Astrocyte (in vitro differentiated cells and primary cell): ENCODE results near the gene KCNQ1. TPM values are rescaled to one million over a fixed set of nuclear protein-coding genes. Genes with fewer than 3 reads are reported as not detected.

ENCODE experiments used
- DNase-seq: peaks from one replicate; pipeline ENCODE4 v3.0.0-alpha.2; 2010; ENCODE audit warnings: low read depth
- FAIRE-seq: peaks from 2 replicates; lab custom pipeline; 2011; peaks lifted over from hg19 to GRCh38; lab: Jason Lieb, UNC
- H2AFZ ChIP-seq: 2 replicates; pipeline ENCODE4 v1.6.0; 2012; ENCODE audit warnings: low read depth, low read length, inconsistent platforms
- H3K27ac ChIP-seq: 2 replicates; pipeline ENCODE4 v1.5.1; 2011; ENCODE audit warnings: low read depth, low read length, inconsistent platforms
- H3K27me3 ChIP-seq: 2 replicates; pipeline ENCODE4 v1.6.0; 2011; ENCODE audit warnings: low read length, inconsistent platforms; ENCODE audit not compliant: insufficient read depth
- H3K36me3 ChIP-seq: 2 replicates; pipeline ENCODE4 v1.5.1; 2011; ENCODE audit warnings: low read length, inconsistent platforms; ENCODE audit not compliant: insufficient read depth
- H3K4me1 ChIP-seq: 2 replicates; pipeline ENCODE4 v1.5.1; 2011; ENCODE audit warnings: low read length, inconsistent platforms; ENCODE audit not compliant: insufficient read depth
- H3K4me2 ChIP-seq: 2 replicates; pipeline ENCODE4 v1.6.0; 2012; ENCODE audit warnings: low read length, inconsistent platforms
- H3K4me3 ChIP-seq: 2 replicates; pipeline ENCODE4 v1.5.1; 2011; ENCODE audit warnings: low read depth, mild to moderate bottlenecking, low read length, inconsistent platforms; ENCODE audit not compliant: insufficient read depth
- H3K79me2 ChIP-seq: 2 replicates; pipeline ENCODE4 v1.6.0; 2012; ENCODE audit warnings: mild to moderate bottlenecking, low read length, inconsistent platforms; ENCODE audit not compliant: insufficient read depth
- H3K9ac ChIP-seq: 2 replicates; pipeline ENCODE4 v1.6.0; 2012; ENCODE audit warnings: mild to moderate bottlenecking, low read length, inconsistent platforms
- H3K9me3 ChIP-seq: 2 replicates; pipeline ENCODE4 v1.5.1; 2012; ENCODE audit warnings: low read depth, mild to moderate bottlenecking, low read length, inconsistent platforms; ENCODE audit not compliant: insufficient read depth
- H4K20me1 ChIP-seq: 2 replicates; pipeline ENCODE4 v1.6.0; 2012; ENCODE audit warnings: low read length, inconsistent platforms; ENCODE audit not compliant: insufficient read depth
- H3K27ac Mint-ChIP-seq: one replicate; pipeline ENCODE4 v1.8.0; 2021; ENCODE audit warnings: mild to moderate bottlenecking, mixed read lengths; ENCODE audit not compliant: unreplicated experiment
- H3K27me3 Mint-ChIP-seq: one replicate; pipeline ENCODE4 v1.8.0; 2021; ENCODE audit warnings: low read depth, mixed read lengths; ENCODE audit not compliant: unreplicated experiment
- H3K36me3 Mint-ChIP-seq: one replicate; pipeline ENCODE4 v1.8.0; 2021; ENCODE audit warnings: low read depth, mixed read lengths; ENCODE audit not compliant: unreplicated experiment
- H3K4me1 Mint-ChIP-seq: one replicate; pipeline ENCODE4 v1.8.0; 2021; ENCODE audit warnings: low read depth, mixed read lengths; ENCODE audit not compliant: unreplicated experiment
- H3K4me3 Mint-ChIP-seq: one replicate; pipeline ENCODE4 v1.8.0; 2021; ENCODE audit warnings: mild to moderate bottlenecking, moderate library complexity, mixed read lengths; ENCODE audit not compliant: unreplicated experiment
- H3K9me3 Mint-ChIP-seq: one replicate; pipeline ENCODE4 v1.8.0; 2021; ENCODE audit warnings: mild to moderate bottlenecking, mixed read lengths; ENCODE audit not compliant: unreplicated experiment
- EZH2 ChIP-seq: IDR thresholded peaks from 2 replicates; pipeline ENCODE4 v1.6.1; 2012; ENCODE audit warnings: mild to moderate bottlenecking, low read length, inconsistent platforms; ENCODE audit not compliant: insufficient read depth
- total RNA-seq: library from RNA; stranded (reverse); gene quantifications from 2 replicates; pipeline ENCODE4 v1.2.1, GENCODE V29; 2021
- TF ChIP-seq, protein P1 (sequence below): IDR thresholded peaks from 2 replicates; pipeline ENCODE4 v1.5.1; 2011; ENCODE audit warnings: low read depth, mild to moderate bottlenecking, inconsistent platforms, low read length, moderate library complexity; ENCODE audit not compliant: insufficient read depth

Gene KCNQ1
- total RNA-seq, 1 donor from 2014 or later = not detected

- Histone ChIP-seq H2AFZ (no peak overlapping the region), H3K36me3 (no peaks in the 10 kb centered on the region), H3K9ac (no peak overlapping the region), H3K27ac (no peak overlapping the region), H4K20me1 (peaks cover 3% of the 10 kb centered on the region), H3K4me2 (no peak overlapping the region), H3K27me3 (peaks cover 4% of the 10 kb centered on the region), H3K4me3 (no peak overlapping the region), H3K9me3 (no peaks in the 10 kb centered on the region), H3K79me2 (no peaks in the 10 kb centered on the region), H3K4me1 (no peaks in the 10 kb centered on the region)
- TF ChIP-seq, protein P1, sequence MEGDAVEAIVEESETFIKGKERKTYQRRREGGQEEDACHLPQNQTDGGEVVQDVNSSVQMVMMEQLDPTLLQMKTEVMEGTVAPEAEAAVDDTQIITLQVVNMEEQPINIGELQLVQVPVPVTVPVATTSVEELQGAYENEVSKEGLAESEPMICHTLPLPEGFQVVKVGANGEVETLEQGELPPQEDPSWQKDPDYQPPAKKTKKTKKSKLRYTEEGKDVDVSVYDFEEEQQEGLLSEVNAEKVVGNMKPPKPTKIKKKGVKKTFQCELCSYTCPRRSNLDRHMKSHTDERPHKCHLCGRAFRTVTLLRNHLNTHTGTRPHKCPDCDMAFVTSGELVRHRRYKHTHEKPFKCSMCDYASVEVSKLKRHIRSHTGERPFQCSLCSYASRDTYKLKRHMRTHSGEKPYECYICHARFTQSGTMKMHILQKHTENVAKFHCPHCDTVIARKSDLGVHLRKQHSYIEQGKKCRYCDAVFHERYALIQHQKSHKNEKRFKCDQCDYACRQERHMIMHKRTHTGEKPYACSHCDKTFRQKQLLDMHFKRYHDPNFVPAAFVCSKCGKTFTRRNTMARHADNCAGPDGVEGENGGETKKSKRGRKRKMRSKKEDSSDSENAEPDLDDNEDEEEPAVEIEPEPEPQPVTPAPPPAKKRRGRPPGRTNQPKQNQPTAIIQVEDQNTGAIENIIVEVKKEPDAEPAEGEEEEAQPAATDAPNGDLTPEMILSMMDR = no peak
- no peak for TF ChIP-seq EZH2
- Mint-ChIP-seq H3K27me3 (peaks cover 63% of the 10 kb centered on the region), H3K27ac (no peak overlapping the region), H3K4me3 (no peak overlapping the region), H3K4me1 (no peaks in the 10 kb centered on the region), H3K9me3 (peaks cover 23% of the 10 kb centered on the region), H3K36me3 (peaks cover 8% of the 10 kb centered on the region)
- FAIRE-seq (no peak), DNase-seq (no peak)
Observed at GRCh38 chr11:2878782-2879181, 434.0 kb downstream of the KCNQ1 start.

- Mint-ChIP-seq H3K4me1 (no peaks in the 10 kb centered on the region), H3K27ac (no peak overlapping the region), H3K4me3 (no peak overlapping the region), H3K36me3 (peaks cover 6% of the 10 kb centered on the region), H3K9me3 (peaks cover 12% of the 10 kb centered on the region), H3K27me3 (peaks cover 48% of the 10 kb centered on the region)
- DNase-seq (no peak), FAIRE-seq (no peak)
- TF ChIP-seq EZH2 = no peak
- TF ChIP-seq, protein P1 = no peak
- Histone ChIP-seq H3K27me3 (no peaks in the 10 kb centered on the region), H3K4me1 (peaks cover 4% of the 10 kb centered on the region), H3K9ac (no peak overlapping the region), H3K4me3 (no peak overlapping the region), H4K20me1 (peaks cover 3% of the 10 kb centered on the region), H3K4me2 (no peak overlapping the region), H2AFZ (no peak overlapping the region), H3K9me3 (no peaks in the 10 kb centered on the region), H3K36me3 (no peaks in the 10 kb centered on the region), H3K79me2 (no peaks in the 10 kb centered on the region), H3K27ac (no peak overlapping the region)
Observed at GRCh38 chr11:2880646-2881045, 435.8 kb downstream of the KCNQ1 start.

GRCh38 chr11:2881076-2881980 lies 436.5 kb downstream of the KCNQ1 start:
- Histone ChIP-seq H3K4me1 (peaks cover 7% of the 10 kb centered on the region), H3K27me3 (no peaks in the 10 kb centered on the region), H4K20me1 (peaks cover 3% of the 10 kb centered on the region), H2AFZ (no peak overlapping the region), H3K9me3 (no peaks in the 10 kb centered on the region), H3K27ac (no peak overlapping the region), H3K4me2 (no peak overlapping the region), H3K9ac (no peak overlapping the region), H3K36me3 (no peaks in the 10 kb centered on the region), H3K4me3 (no peak overlapping the region), H3K79me2 (no peaks in the 10 kb centered on the region)
- DNase-seq (no peak), FAIRE-seq (no peak)
- Mint-ChIP-seq H3K4me3 (no peak overlapping the region), H3K27ac (no peak overlapping the region), H3K27me3 (peaks cover 48% of the 10 kb centered on the region), H3K4me1 (no peaks in the 10 kb centered on the region), H3K36me3 (peaks cover 6% of the 10 kb centered on the region), H3K9me3 (peaks cover 12% of the 10 kb centered on the region)
- TF ChIP-seq, protein P1 = no peak
- TF ChIP-seq EZH2 = no peak
